Suprapubic skin (tissue), 4 donors: ENCODE data around the gene FAM3B. TPM values are rescaled to one million over a fixed set of nuclear protein-coding genes. Genes with fewer than 3 reads are reported as not detected.

Source experiments
- DNase-seq, 2 donors: peaks; one replicate each; pipeline ENCODE4 v3.0.0-alpha.2; 2019; ENCODE audit warnings: low spot score in 2 of 2
- H3K27ac ChIP-seq: fragments of 200-600 bp; sonication (generic); one replicate; pipeline ENCODE4 v1.5.1; 2019
- H3K27me3 ChIP-seq: fragments of 200-600 bp; sonication (generic); one replicate; pipeline ENCODE4 v1.5.1; 2019
- H3K36me3 ChIP-seq: fragments of 200-600 bp; sonication (generic); one replicate; pipeline ENCODE4 v1.5.1; 2019
- H3K4me1 ChIP-seq: fragments of 200-600 bp; sonication (generic); one replicate; pipeline ENCODE4 v1.5.1; 2019
- H3K4me3 ChIP-seq: fragments of 200-600 bp; sonication (generic); one replicate; pipeline ENCODE4 v1.5.1; 2019; ENCODE audit warnings: mild to moderate bottlenecking
- H3K9me3 ChIP-seq: fragments of 200-600 bp; sonication (generic); one replicate; pipeline ENCODE4 v1.5.1; 2019
- CTCF ChIP-seq, 2 donors: fragments of 200-600 bp in 1 of 2; fragments of 450-650 bp in 1 of 2; sonication (generic) in 1 of 2; IDR thresholded peaks; one replicate each; pipeline ENCODE4 v1.5.1; 2016 to 2019; ENCODE audit warnings: antibody characterized with exemption in 2 of 2, mild to moderate bottlenecking in 1 of 2, moderate library complexity in 1 of 2
- EP300 ChIP-seq: sonication (generic); formaldehyde crosslinking; IDR thresholded peaks from one replicate; pipeline ENCODE4 v1.6.1; 2017; ENCODE audit warnings: antibody characterized with exemption
- POLR2A ChIP-seq, 2 donors: fragments of 450-650 bp; IDR thresholded peaks; one replicate each; pipeline ENCODE4 v1.6.1; 2017; ENCODE audit warnings: antibody characterized with exemption in 2 of 2, mild to moderate bottlenecking in 2 of 2, moderate library complexity in 2 of 2
- POLR2AphosphoS5 ChIP-seq, 3 donors: sonication (generic); formaldehyde crosslinking; IDR thresholded peaks; one replicate each; pipeline ENCODE4 v1.6.1; 2017; ENCODE audit warnings: antibody characterized with exemption in 3 of 3
- WGBS: methylation state at CpG from one replicate; pipeline ENCODE4 v1.1.5; 2018; 5-methylcytosine and 5-hydroxymethylcytosine counted together
- total RNA-seq, 4 donors: library from RNA; depleted of rRNA; stranded (reverse); fragments of >200 nt; gene quantifications; one replicate each; pipeline ENCODE4 v1.1.0, GENCODE V29; 2016

Gene FAM3B
- total RNA-seq, 4 donors from 2014 or later = 1.9 to 3.3 (median 3.1) TPM; not detected in 1

- TF ChIP-seq EP300 (no peak), CTCF (IDR thresholded peaks at IDR 0.05) (no peak), POLR2A (IDR thresholded peaks at IDR 0.05) (no peak), POLR2AphosphoS5 (IDR thresholded peaks at IDR 0.05) (no peak)
- Histone ChIP-seq H3K4me1 (peaks cover 2% of the 10 kb centered on the region), H3K27me3 (no peaks in the 10 kb centered on the region), H3K36me3 (peaks cover 24% of the 10 kb centered on the region), H3K4me3 (no peak overlapping the region), H3K27ac (no peak overlapping the region), H3K9me3 (no peaks in the 10 kb centered on the region)
- DNase-seq = peak in 1 of 2 donors; percentile 31
- WGBS = 97% methylated on average over 16 of the region's 16 CpGs
Observed at GRCh38 chr21:41398831-41399230, 82.2 kb downstream of the FAM3B start.

- DNase-seq = peak in 1 of 2 donors; percentile 44
- Histone ChIP-seq H3K27ac (no peak overlapping the region), H3K9me3 (no peaks in the 10 kb centered on the region), H3K4me3 (no peak overlapping the region), H3K4me1 (peaks cover 2% of the 10 kb centered on the region), H3K27me3 (no peaks in the 10 kb centered on the region), H3K36me3 (peaks cover 29% of the 10 kb centered on the region)
- WGBS = 89% methylated on average over 7 of the region's 7 CpGs
- TF ChIP-seq EP300 (no peak), CTCF (IDR thresholded peaks at IDR 0.05) (no peak), POLR2AphosphoS5 (IDR thresholded peaks at IDR 0.05) (no peak), POLR2A (IDR thresholded peaks at IDR 0.05) (no peak)
Observed at GRCh38 chr21:41399246-41399800, 82.7 kb downstream of the FAM3B start.

- peak in 1 of 2 donors; percentile 28 for DNase-seq
- no peaks in the 10 kb centered on the region for H3K4me1 ChIP-seq
- WGBS = 90% methylated on average over 9 of the region's 11 CpGs
- no peaks in the 10 kb centered on the region for H3K27me3 ChIP-seq
- no peak overlapping the region for H3K27ac ChIP-seq
- H3K9me3 ChIP-seq = no peaks in the 10 kb centered on the region
- H3K4me3 ChIP-seq = no peak overlapping the region
- peaks cover 32% of the 10 kb centered on the region for H3K36me3 ChIP-seq
- TF ChIP-seq POLR2A (IDR thresholded peaks at IDR 0.05) (no peak), CTCF (IDR thresholded peaks at IDR 0.05) (no peak), EP300 (no peak), POLR2AphosphoS5 (IDR thresholded peaks at IDR 0.05) (no peak)
Observed at GRCh38 chr21:41402231-41402630, 85.6 kb downstream of the FAM3B start.

GRCh38 chr21:41402796-41403195 lies 86.2 kb downstream of the FAM3B start:
- TF ChIP-seq POLR2A (IDR thresholded peaks at IDR 0.05) (no peak), EP300 (no peak), CTCF (IDR thresholded peaks at IDR 0.05) (no peak), POLR2AphosphoS5 (IDR thresholded peaks at IDR 0.05) (no peak)
- 96% methylated on average over 10 of the region's 10 CpGs for WGBS
- H3K4me3 ChIP-seq = no peak overlapping the region
- no peak overlapping the region for H3K27ac ChIP-seq
- no peaks in the 10 kb centered on the region for H3K27me3 ChIP-seq
- H3K4me1 ChIP-seq = no peaks in the 10 kb centered on the region
- H3K36me3 ChIP-seq = peaks cover 38% of the 10 kb centered on the region
- DNase-seq = peak in 1 of 2 donors; percentile 29
- no peaks in the 10 kb centered on the region for H3K9me3 ChIP-seq

- H3K27me3 ChIP-seq = no peaks in the 10 kb centered on the region
- no peaks in the 10 kb centered on the region for H3K4me1 ChIP-seq
- TF ChIP-seq CTCF (IDR thresholded peaks at IDR 0.05) = no peak
- TF ChIP-seq POLR2AphosphoS5 (IDR thresholded peaks at IDR 0.05) = no peak
- TF ChIP-seq EP300 = no peak
- no peak for TF ChIP-seq POLR2A (IDR thresholded peaks at IDR 0.05)
- H3K4me3 ChIP-seq = no peak overlapping the region
- 92% methylated on average over 9 of the region's 9 CpGs for WGBS
- peaks cover 38% of the 10 kb centered on the region for H3K36me3 ChIP-seq
- no peaks in the 10 kb centered on the region for H3K9me3 ChIP-seq
- DNase-seq = peak in 1 of 2 donors; percentile 70
- H3K27ac ChIP-seq = no peak overlapping the region
Observed at GRCh38 chr21:41403331-41403730, 86.7 kb downstream of the FAM3B start.
